ENCODE data around the gene STUB1.

Gene STUB1

GRCh38 chr16:684071-684794, 4.0 kb downstream of the STUB1 start, which contains the start of gene JMJD8:
TSS of gene JMJD8 (minus strand) at chr16:684334. CDS start at chr16:684319, 15 bp downstream.
- peak; percentile 0; the same call in 1 of the 2 replicates for TF ChIP-seq TEAD4 (IDR thresholded peaks at IDR 0.05)
- TF ChIP-seq EP300 (IDR thresholded peaks at IDR 0.05; ENCODE audit: borderline replicate concordance) = peak; percentile 19; the same call in 1 of the 2 replicates
- peak; percentile 69; the same call in 1 of the 2 replicates for TF ChIP-seq TCF12 (IDR thresholded peaks at IDR 0.05; ENCODE audit: low read depth)
- no peak for TF ChIP-seq EGR1 (IDR thresholded peaks at IDR 0.05)
- peak; percentile 74 for TF ChIP-seq USF1 (IDR thresholded peaks at IDR 0.05)
- TF ChIP-seq FOXM1 (IDR thresholded peaks at IDR 0.05; ENCODE audit: borderline replicate concordance, low read depth) = peak; percentile 26; the same call in 1 of the 2 replicates
- TF ChIP-seq, protein P1, sequence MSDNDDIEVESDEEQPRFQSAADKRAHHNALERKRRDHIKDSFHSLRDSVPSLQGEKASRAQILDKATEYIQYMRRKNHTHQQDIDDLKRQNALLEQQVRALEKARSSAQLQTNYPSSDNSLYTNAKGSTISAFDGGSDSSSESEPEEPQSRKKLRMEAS (IDR thresholded peaks at IDR 0.05) = peak; percentile 95
- TF ChIP-seq CREB1 (IDR thresholded peaks at IDR 0.05; ENCODE audit: low read depth) = peak; percentile 76
- TF ChIP-seq RAD21 (IDR thresholded peaks at IDR 0.05; ENCODE audit: low read depth) = no peak
- TF ChIP-seq ZBTB7A (IDR thresholded peaks at IDR 0.05; ENCODE audit: low read depth) = no peak
- TF ChIP-seq NFIC (IDR thresholded peaks at IDR 0.05) = peak; percentile 38; the same call in 1 of the 2 replicates
- peak; percentile 86 for TF ChIP-seq TAF1 (IDR thresholded peaks at IDR 0.05; ENCODE audit: low read depth)
- TF ChIP-seq YY1 (IDR thresholded peaks at IDR 0.05; ENCODE audit: low read depth) = peak; percentile 92
- TF ChIP-seq, protein P2, sequence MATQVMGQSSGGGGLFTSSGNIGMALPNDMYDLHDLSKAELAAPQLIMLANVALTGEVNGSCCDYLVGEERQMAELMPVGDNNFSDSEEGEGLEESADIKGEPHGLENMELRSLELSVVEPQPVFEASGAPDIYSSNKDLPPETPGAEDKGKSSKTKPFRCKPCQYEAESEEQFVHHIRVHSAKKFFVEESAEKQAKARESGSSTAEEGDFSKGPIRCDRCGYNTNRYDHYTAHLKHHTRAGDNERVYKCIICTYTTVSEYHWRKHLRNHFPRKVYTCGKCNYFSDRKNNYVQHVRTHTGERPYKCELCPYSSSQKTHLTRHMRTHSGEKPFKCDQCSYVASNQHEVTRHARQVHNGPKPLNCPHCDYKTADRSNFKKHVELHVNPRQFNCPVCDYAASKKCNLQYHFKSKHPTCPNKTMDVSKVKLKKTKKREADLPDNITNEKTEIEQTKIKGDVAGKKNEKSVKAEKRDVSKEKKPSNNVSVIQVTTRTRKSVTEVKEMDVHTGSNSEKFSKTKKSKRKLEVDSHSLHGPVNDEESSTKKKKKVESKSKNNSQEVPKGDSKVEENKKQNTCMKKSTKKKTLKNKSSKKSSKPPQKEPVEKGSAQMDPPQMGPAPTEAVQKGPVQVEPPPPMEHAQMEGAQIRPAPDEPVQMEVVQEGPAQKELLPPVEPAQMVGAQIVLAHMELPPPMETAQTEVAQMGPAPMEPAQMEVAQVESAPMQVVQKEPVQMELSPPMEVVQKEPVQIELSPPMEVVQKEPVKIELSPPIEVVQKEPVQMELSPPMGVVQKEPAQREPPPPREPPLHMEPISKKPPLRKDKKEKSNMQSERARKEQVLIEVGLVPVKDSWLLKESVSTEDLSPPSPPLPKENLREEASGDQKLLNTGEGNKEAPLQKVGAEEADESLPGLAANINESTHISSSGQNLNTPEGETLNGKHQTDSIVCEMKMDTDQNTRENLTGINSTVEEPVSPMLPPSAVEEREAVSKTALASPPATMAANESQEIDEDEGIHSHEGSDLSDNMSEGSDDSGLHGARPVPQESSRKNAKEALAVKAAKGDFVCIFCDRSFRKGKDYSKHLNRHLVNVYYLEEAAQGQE (IDR thresholded peaks at IDR 0.05; ENCODE audit: low read depth) = no peak
- TF ChIP-seq CEBPB (IDR thresholded peaks at IDR 0.05) = no peak

DNA sequence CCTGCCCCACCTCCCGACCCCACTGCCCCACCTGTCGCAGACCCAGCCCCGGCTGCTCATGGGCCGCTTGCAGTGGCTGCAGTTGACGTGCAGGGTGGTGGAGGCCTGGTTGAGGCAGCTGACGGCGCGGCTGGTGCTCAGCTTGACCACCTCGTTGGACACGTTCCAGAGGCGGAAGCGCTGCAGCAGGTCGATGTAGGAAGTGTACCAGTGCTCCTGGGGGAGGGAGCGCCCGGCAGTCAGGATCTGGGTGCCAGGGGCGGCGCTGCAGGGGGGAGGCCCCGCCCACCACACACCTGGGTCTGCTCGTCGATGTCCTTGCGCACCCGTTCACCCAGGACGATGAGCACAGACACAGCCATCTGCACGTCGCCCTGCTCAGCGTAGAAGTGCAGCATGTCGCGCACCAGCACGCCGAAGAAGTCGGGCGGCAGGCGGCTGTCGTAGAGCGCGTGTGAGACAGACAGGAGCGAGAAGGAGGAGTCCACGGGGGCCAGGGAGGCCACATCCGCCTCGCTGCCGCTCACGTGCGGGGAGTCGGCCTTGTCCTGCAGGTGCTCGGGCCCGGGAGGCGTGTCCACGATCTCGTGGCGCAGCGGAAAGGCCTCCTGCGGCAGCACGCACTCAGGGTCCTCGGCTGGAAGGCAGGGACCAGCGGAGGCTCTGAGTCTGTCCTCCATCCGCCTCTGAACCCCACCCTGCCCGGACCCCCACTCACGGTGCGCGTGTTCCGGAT, 4.9 kb downstream of the STUB1 start:
- TF ChIP-seq, protein P2 (IDR thresholded peaks at IDR 0.05; ENCODE audit: low read depth) = no peak
- no peak for TF ChIP-seq TEAD4 (IDR thresholded peaks at IDR 0.05)
- no peak for TF ChIP-seq EP300 (IDR thresholded peaks at IDR 0.05; ENCODE audit: borderline replicate concordance)
- no peak for TF ChIP-seq TCF12 (IDR thresholded peaks at IDR 0.05; ENCODE audit: low read depth)
- TF ChIP-seq, protein P1 (IDR thresholded peaks at IDR 0.05) = no peak
- no peak for TF ChIP-seq USF1 (IDR thresholded peaks at IDR 0.05)
- TF ChIP-seq RAD21 (IDR thresholded peaks at IDR 0.05; ENCODE audit: low read depth) = no peak
- TF ChIP-seq YY1 (IDR thresholded peaks at IDR 0.05; ENCODE audit: low read depth) = no peak
- no peak for TF ChIP-seq FOXM1 (IDR thresholded peaks at IDR 0.05; ENCODE audit: borderline replicate concordance, low read depth)
- TF ChIP-seq CEBPB (IDR thresholded peaks at IDR 0.05) = no peak

- TF ChIP-seq FOXM1 (IDR thresholded peaks at IDR 0.05; ENCODE audit: borderline replicate concordance, low read depth) (no peak), RAD21 (IDR thresholded peaks at IDR 0.05; ENCODE audit: low read depth) (0 out of 2 replicates have a peak, but pooled peaks have one; percentile 12)
Observed at GRCh38 chr16:685967-686366, 5.8 kb downstream of the STUB1 start.

DNA sequence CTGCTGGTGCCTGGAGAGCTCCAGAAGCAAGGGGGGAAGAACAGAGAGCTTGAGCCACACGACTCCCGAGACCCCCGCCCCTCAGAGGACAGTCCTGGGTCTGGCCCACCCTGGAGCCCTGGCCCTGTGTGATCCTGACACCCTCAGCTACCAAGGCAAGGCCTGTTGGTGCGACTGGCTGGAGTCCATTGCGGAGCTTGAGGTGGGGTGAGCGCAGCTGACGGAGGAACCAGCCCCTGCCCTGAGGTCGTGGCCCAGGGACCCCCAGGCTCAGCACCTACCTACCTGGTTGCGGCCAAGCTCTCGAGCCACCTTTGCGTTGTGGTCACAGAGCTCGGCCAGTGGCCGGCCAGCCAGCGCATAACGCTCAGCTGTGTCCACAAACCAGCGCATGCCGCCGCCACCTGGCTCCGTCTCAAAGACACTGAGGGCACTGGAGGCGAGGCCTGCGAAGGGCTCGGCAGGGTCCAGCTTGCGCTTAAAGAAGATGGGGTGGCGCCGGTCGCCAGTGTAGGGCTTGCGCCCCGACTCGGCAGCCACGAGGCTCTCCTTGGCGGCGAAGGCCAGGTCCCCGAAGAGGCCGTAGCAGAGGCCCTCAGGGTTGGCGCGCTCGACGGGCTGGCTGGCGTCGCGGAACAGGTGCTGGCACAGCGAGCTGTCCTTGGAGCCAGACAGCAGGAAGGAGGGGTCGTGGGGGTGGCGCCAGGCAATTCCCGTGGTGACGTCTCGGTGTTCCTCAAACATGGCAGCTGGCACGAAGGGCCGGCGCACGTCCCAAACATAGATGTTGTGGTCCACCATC, 6.5 kb downstream of the STUB1 start:
- TF ChIP-seq FOXM1 (IDR thresholded peaks at IDR 0.05; ENCODE audit: borderline replicate concordance, low read depth) (no peak), CREB1 (IDR thresholded peaks at IDR 0.05; ENCODE audit: low read depth) (no peak), EGR1 (IDR thresholded peaks at IDR 0.05) (no peak), TAF1 (IDR thresholded peaks at IDR 0.05; ENCODE audit: low read depth) (no peak), USF1 (IDR thresholded peaks at IDR 0.05) (no peak), RAD21 (IDR thresholded peaks at IDR 0.05; ENCODE audit: low read depth) (no peak), CEBPB (IDR thresholded peaks at IDR 0.05) (no peak), TEAD4 (IDR thresholded peaks at IDR 0.05) (no peak), ZBTB7A (IDR thresholded peaks at IDR 0.05; ENCODE audit: low read depth) (no peak), EP300 (IDR thresholded peaks at IDR 0.05; ENCODE audit: borderline replicate concordance) (no peak), YY1 (IDR thresholded peaks at IDR 0.05; ENCODE audit: low read depth) (no peak), NFIC (IDR thresholded peaks at IDR 0.05) (no peak), TCF12 (IDR thresholded peaks at IDR 0.05; ENCODE audit: low read depth) (no peak)
- TF ChIP-seq, protein P1 (IDR thresholded peaks at IDR 0.05) = no peak
- TF ChIP-seq, protein P2 (IDR thresholded peaks at IDR 0.05; ENCODE audit: low read depth) = no peak

Measured in Ishikawa (cell line).